GM18520 (cell line): ENCODE data around the gene TMC1.
"Not testable (repeated sequence)": the region's sequence is repeated elsewhere in the genome, so short reads cannot be mapped to it uniquely, and the experiment has no call there.

ENCODE experiments used
- ATAC-seq: cut with Tn5 transposase; IDR thresholded peaks from one replicate; pipeline ENCODE4 v1.9.1; 2021; ENCODE audit not compliant: unreplicated experiment

TMC1 gene

GRCh38 chr9:72751541-72751940 lies 230.1 kb downstream of the TMC1 start:
- no peak for ATAC-seq

- ATAC-seq: no peak
Observed at GRCh38 chr9:72753266-72753893, 232.0 kb downstream of the TMC1 start.

GRCh38 chr9:72755836-72756235 lies 234.4 kb downstream of the TMC1 start:
- no peak for ATAC-seq

GRCh38 chr9:72758944-72759343 lies 237.5 kb downstream of the TMC1 start:
- no peak for ATAC-seq

- ATAC-seq: no peak
Observed at GRCh38 chr9:72763022-72763421, 241.6 kb downstream of the TMC1 start.

GRCh38 chr9:72769546-72769945 lies 248.1 kb downstream of the TMC1 start:
- no peak for ATAC-seq

GRCh38 chr9:72772661-72773060 lies 251.3 kb downstream of the TMC1 start:
- no peak for ATAC-seq

GRCh38 chr9:72773570-72773969 lies 252.2 kb downstream of the TMC1 start:
- ATAC-seq: no peak

- no peak for ATAC-seq
Observed at GRCh38 chr9:72775570-72775969, 254.2 kb downstream of the TMC1 start.

GRCh38 chr9:72779614-72780013 lies 258.2 kb downstream of the TMC1 start:
- ATAC-seq: no peak

GRCh38 chr9:72786948-72787347 lies 265.5 kb downstream of the TMC1 start:
- no peak for ATAC-seq

GRCh38 chr9:72788966-72789735 lies 267.7 kb downstream of the TMC1 start:
- no peak for ATAC-seq

GRCh38 chr9:72789885-72790284 lies 268.5 kb downstream of the TMC1 start:
- no peak for ATAC-seq

GRCh38 chr9:72790989-72791388 lies 269.6 kb downstream of the TMC1 start:
- ATAC-seq: no peak

GRCh38 chr9:72791436-72791835 lies 270.0 kb downstream of the TMC1 start:
- ATAC-seq: no peak

GRCh38 chr9:72794946-72795345 lies 273.5 kb downstream of the TMC1 start:
- no peak for ATAC-seq

GRCh38 chr9:72800328-72800994 lies 279.1 kb downstream of the TMC1 start:
- ATAC-seq: no peak

- ATAC-seq: no peak
Observed at GRCh38 chr9:72805238-72805637, 283.8 kb downstream of the TMC1 start.

- not testable (repeated sequence) for ATAC-seq
Observed at GRCh38 chr9:72806313-72806809, 285.0 kb downstream of the TMC1 start.

GRCh38 chr9:72807765-72808445 lies 286.5 kb downstream of the TMC1 start:
- no peak for ATAC-seq

GRCh38 chr9:72808446-72808768 lies 287.0 kb downstream of the TMC1 start:
- no peak for ATAC-seq

GRCh38 chr9:72809586-72809985 lies 288.2 kb downstream of the TMC1 start:
- no peak for ATAC-seq
